Thyroid gland (tissue), 4 donors: Measurements from ENCODE around the gene SLC35F3. TPM values are rescaled to one million over a fixed set of nuclear protein-coding genes. Genes with fewer than 3 reads are reported as not detected.

Experiments used
- DNase-seq, 2 donors: peaks; one replicate each; pipeline ENCODE4 v3.0.0-alpha.2; 2019
- H3K27ac ChIP-seq, 3 donors: fragments of 200-600 bp; sonication (generic); 1 replicate in 2 of 3; 2 replicates in 1 of 3; pipeline ENCODE4 v1.5.1; 2016 to 2019; ENCODE audit warnings: mild to moderate bottlenecking in 1 of 3, moderate library complexity in 1 of 3
- H3K27me3 ChIP-seq: fragments of 200-600 bp; sonication (generic); one replicate; pipeline ENCODE4 v1.5.1; 2019
- H3K36me3 ChIP-seq, 2 donors: fragments of 200-600 bp; sonication (generic); one replicate each; pipeline ENCODE4 v1.5.1; 2016 to 2019
- H3K4me1 ChIP-seq, 2 donors: fragments of 200-600 bp; sonication (generic); one replicate each; pipeline ENCODE4 v1.5.1; 2017 to 2019
- H3K4me3 ChIP-seq, 3 donors: fragments of 200-600 bp; sonication (generic); replicated peaks in 1 of 3; 1 replicate in 2 of 3; 2 replicates in 1 of 3; pipeline ENCODE4 v1.5.1; 2016; ENCODE audit warnings: mild to moderate bottlenecking in 1 of 3
- H3K9me3 ChIP-seq: fragments of 200-600 bp; sonication (generic); one replicate; pipeline ENCODE4 v1.5.1; 2017
- POLR2A ChIP-seq, 2 donors: fragments of 450-650 bp; IDR thresholded peaks; one replicate each; pipeline ENCODE4 v1.6.1; 2017; ENCODE audit warnings: antibody characterized with exemption in 2 of 2, mild to moderate bottlenecking in 2 of 2, moderate library complexity in 1 of 2
- WGBS, 2 donors: methylation state at CpG; one replicate each; pipeline ENCODE4 v1.1.5; 2017; 5-methylcytosine and 5-hydroxymethylcytosine counted together
- intact Hi-C: fragments of 100-400 bp; cut with DNase I; formaldehyde crosslinking; loops from one replicate; pipeline ENCODE4 v1.15.1; 2023
- total RNA-seq, 4 donors: library from RNA; depleted of rRNA; stranded (reverse); fragments of >200 nt; gene quantifications; one replicate each; pipeline ENCODE4 v1.2.3, GENCODE V29; 2016
- TF ChIP-seq, protein P1 (sequence below), 6 experiments: fragments of 200-600 bp in 3 of 6; fragments of 450-650 bp in 3 of 6; sonication (generic) in 3 of 6; IDR thresholded peaks; one replicate each; pipeline ENCODE4 v1.5.1; 2016 to 2019; ENCODE audit warnings: antibody characterized with exemption in 6 of 6, mild to moderate bottlenecking in 2 of 6, inconsistent platforms in 1 of 6, moderate library complexity in 1 of 6

The SLC35F3 gene
- total RNA-seq, 4 donors from 2014 or later: 0.89 to 1.9 (median 1.5) TPM; not detected in 1

DNA sequence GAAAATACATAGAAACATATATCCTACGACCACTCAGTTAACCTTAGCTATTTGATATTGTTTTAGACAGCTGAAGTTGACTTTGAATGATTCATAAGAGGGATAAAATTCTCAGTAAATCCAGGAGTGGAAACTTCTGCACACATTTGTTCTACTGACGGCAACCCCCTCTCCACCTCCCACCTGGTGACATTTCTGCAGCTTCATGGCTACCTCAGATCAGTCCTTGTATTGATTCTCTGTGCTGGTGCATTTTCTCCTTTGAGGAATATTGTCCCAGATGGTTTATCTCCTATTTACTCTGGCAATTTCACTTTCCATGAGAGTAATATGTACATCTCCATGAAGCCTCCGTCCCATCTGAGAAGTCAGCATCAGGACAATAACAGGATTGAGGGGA lies 411.1 kb downstream of the SLC35F3 start:
- 77 to 82% methylated on average over 3 of the region's 3 CpGs for WGBS, 2 donors
- peaks cover under 1 to 4% of the 10 kb centered on the region in 2 donors for H3K4me1 ChIP-seq
- H3K9me3 ChIP-seq: no peaks in the 10 kb centered on the region
- no peaks in the 10 kb centered on the region for H3K27me3 ChIP-seq
- TF ChIP-seq, protein P1, sequence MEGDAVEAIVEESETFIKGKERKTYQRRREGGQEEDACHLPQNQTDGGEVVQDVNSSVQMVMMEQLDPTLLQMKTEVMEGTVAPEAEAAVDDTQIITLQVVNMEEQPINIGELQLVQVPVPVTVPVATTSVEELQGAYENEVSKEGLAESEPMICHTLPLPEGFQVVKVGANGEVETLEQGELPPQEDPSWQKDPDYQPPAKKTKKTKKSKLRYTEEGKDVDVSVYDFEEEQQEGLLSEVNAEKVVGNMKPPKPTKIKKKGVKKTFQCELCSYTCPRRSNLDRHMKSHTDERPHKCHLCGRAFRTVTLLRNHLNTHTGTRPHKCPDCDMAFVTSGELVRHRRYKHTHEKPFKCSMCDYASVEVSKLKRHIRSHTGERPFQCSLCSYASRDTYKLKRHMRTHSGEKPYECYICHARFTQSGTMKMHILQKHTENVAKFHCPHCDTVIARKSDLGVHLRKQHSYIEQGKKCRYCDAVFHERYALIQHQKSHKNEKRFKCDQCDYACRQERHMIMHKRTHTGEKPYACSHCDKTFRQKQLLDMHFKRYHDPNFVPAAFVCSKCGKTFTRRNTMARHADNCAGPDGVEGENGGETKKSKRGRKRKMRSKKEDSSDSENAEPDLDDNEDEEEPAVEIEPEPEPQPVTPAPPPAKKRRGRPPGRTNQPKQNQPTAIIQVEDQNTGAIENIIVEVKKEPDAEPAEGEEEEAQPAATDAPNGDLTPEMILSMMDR (IDR thresholded peaks at IDR 0.05): no peak
- TF ChIP-seq POLR2A (IDR thresholded peaks at IDR 0.05): no peak
- no peak overlapping the region for H3K4me3 ChIP-seq
- intact Hi-C loops: loop anchor here (10.0 kb wide), 1 partner anchor 161 kb away; no protein-coding TSS in a partner anchor
- H3K36me3 ChIP-seq: no peaks in the 10 kb centered on the region
- H3K27ac ChIP-seq: no peak overlapping the region
- DNase-seq: no peak

DNA sequence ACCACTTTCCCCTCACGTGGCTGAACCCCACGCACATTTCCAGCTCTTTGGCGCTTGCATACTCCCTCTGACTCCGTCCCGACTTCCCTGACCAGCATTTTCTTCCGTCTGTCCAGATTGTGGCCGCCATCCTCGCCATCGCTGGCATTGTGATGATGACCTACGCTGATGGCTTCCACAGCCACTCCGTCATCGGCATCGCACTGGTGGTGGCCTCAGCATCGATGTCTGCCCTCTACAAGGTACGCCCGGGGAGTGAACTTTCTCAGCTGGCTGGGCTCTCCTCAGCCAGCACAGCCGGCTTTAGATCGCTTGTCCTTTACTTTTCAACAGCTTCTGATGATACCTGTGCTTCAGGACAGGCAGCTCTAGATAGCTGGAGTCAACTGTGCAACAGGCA lies 412.0 kb downstream of the SLC35F3 start:
- WGBS, 2 donors: 93 to 95% methylated on average over 18 of the region's 18 CpGs
- TF ChIP-seq POLR2A (IDR thresholded peaks at IDR 0.05): no peak
- TF ChIP-seq, protein P1 (IDR thresholded peaks at IDR 0.05): no peak
- intact Hi-C loops: loop anchor here (10.0 kb wide), 1 partner anchor 162 kb away; no protein-coding TSS in a partner anchor
- no peaks in the 10 kb centered on the region for H3K4me1 ChIP-seq
- H3K27me3 ChIP-seq: no peaks in the 10 kb centered on the region
- H3K36me3 ChIP-seq: no peaks in the 10 kb centered on the region
- H3K27ac ChIP-seq: no peak overlapping the region
- no peak overlapping the region for H3K4me3 ChIP-seq
- no peaks in the 10 kb centered on the region for H3K9me3 ChIP-seq
- DNase-seq: no peak

DNA sequence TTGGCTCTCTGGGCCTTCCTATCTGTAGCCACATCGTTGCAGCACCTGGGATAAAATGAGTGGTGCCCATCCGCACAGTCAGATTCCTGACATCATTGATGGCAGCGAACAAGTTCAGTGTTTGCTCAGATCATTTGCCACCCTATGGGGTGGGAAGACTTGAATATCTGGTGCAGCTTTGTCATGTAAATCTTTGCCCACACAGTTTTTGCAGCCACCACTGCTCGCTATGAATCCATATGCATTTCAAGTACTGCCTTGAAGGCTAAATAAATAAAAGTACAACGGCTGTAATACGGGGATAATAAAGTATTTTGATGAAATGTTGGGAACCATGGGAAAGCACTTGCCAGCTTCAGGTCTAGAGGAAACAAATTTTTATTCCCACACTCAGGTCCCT lies 412.5 kb downstream of the SLC35F3 start:
- WGBS, 2 donors: 72 to 84% methylated on average over 6 of the region's 6 CpGs
- no peaks in the 10 kb centered on the region for H3K4me1 ChIP-seq
- H3K9me3 ChIP-seq: no peaks in the 10 kb centered on the region
- H3K27me3 ChIP-seq: no peaks in the 10 kb centered on the region
- no peak for TF ChIP-seq POLR2A (IDR thresholded peaks at IDR 0.05)
- TF ChIP-seq, protein P1 (IDR thresholded peaks at IDR 0.05): no peak
- intact Hi-C loops: loop anchor here (10.0 kb wide), 1 partner anchor 162 kb away; no protein-coding TSS in a partner anchor
- no peak overlapping the region for H3K27ac ChIP-seq
- DNase-seq: no peak
- no peak overlapping the region for H3K4me3 ChIP-seq
- no peaks in the 10 kb centered on the region for H3K36me3 ChIP-seq

DNA sequence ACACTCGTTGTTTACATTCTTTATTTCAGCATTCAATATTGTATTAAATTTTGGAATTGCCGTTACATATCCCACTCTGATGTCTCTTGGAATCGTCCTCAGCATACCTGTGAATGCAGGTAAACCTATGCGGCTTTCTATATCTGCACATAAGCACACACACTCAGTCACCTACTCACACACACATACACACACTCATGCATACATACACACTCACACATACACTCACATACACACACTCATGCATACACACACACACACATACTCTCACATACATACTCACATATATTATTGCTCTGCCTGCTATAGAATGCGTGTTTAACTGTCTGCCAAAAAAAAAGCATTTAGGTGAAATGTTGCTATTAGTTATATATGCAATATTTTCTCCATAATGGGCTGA lies 415.6 kb downstream of the SLC35F3 start:
- no peak for DNase-seq
- H3K27me3 ChIP-seq: no peaks in the 10 kb centered on the region
- H3K4me3 ChIP-seq: no peak overlapping the region
- H3K4me1 ChIP-seq: no peaks in the 10 kb centered on the region
- TF ChIP-seq, protein P1 (IDR thresholded peaks at IDR 0.05): no peak
- TF ChIP-seq POLR2A (IDR thresholded peaks at IDR 0.05): no peak
- no peak overlapping the region for H3K27ac ChIP-seq
- H3K9me3 ChIP-seq: no peaks in the 10 kb centered on the region
- WGBS, 2 donors: 87 to 92% methylated on average over 5 of the region's 5 CpGs
- intact Hi-C loops: no loop called here
- H3K36me3 ChIP-seq: no peaks in the 10 kb centered on the region

DNA sequence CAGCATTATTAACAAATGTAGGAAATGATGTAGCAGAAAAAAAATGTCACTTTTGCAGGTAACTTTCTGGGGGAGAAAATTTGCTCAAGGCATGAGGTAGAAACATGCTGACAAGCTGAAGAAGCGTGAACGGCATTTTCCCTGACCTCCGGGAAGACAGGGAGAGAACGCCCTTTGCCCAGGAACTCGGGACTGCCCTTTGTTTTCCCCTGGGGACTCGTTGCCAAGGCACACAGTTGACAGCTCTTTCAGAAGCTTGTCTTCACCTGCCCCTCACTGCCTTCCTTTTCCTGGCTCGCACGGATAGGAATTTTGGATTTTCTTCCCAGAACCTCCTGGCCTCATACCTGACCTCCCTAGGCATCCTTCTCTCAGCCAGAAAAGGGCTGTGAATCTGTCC lies 416.1 kb downstream of the SLC35F3 start:
- H3K27ac ChIP-seq: no peak overlapping the region
- DNase-seq: no peak

More for the DNA sequence above, 416.1 kb downstream of the SLC35F3 start:
- Histone ChIP-seq H3K4me3 (no peak overlapping the region), H3K36me3 (no peaks in the 10 kb centered on the region), H3K9me3 (no peaks in the 10 kb centered on the region), H3K27me3 (no peaks in the 10 kb centered on the region), H3K4me1 (no peaks in the 10 kb centered on the region)
- TF ChIP-seq, protein P1 (IDR thresholded peaks at IDR 0.05): no peak
- no peak for TF ChIP-seq POLR2A (IDR thresholded peaks at IDR 0.05)
- intact Hi-C loops: no loop called here
- WGBS, 2 donors: 69 to 75% methylated on average over 8 of the region's 8 CpGs
